Subcutaneous adipose tissue (tissue), 4 donors: ENCODE results near the gene KIF5C. TPM values are rescaled to one million over a fixed set of nuclear protein-coding genes. Genes with fewer than 3 reads are reported as not detected.

Source experiments
- CTCF ChIP-seq: fragments of 450-650 bp; IDR thresholded peaks from one replicate; pipeline ENCODE4 v1.5.1; 2016; ENCODE audit warnings: low read depth, mild to moderate bottlenecking, control low read depth, antibody characterized with exemption, moderate library complexity
- total RNA-seq, 4 donors: library from RNA; depleted of rRNA; stranded (reverse); fragments of >200 nt; gene quantifications; one replicate each; pipeline ENCODE4 v1.1.0, GENCODE V29; 2016

Gene KIF5C
- total RNA-seq, 4 donors from 2014 or later = 1.5 to 4.6 (median 2.0) TPM

GRCh38 chr2:149001496-149001895 is 126.5 kb downstream of the KIF5C start:
- no peak for TF ChIP-seq CTCF

- TF ChIP-seq CTCF = no peak
Measured at GRCh38 chr2:149002378-149002890, 127.4 kb downstream of the KIF5C start.

- TF ChIP-seq CTCF = no peak
Measured at GRCh38 chr2:149002891-149003740, 128.1 kb downstream of the KIF5C start.

- no peak for TF ChIP-seq CTCF
Measured at GRCh38 chr2:149004836-149005235, 129.8 kb downstream of the KIF5C start.

GRCh38 chr2:149005471-149006077 is 130.5 kb downstream of the KIF5C start:
- TF ChIP-seq CTCF = no peak

- no peak for TF ChIP-seq CTCF
Measured at GRCh38 chr2:149006883-149007543, 132.0 kb downstream of the KIF5C start.

- no peak for TF ChIP-seq CTCF
Measured at GRCh38 chr2:149008381-149008780, 133.4 kb downstream of the KIF5C start.
